Keratinocyte (primary cell): ENCODE measurements around the gene OR2L3. TPM values are rescaled to one million over a fixed set of nuclear protein-coding genes. Genes with fewer than 3 reads are reported as not detected.

Source experiments
- DNase-seq: peaks from one replicate; pipeline ENCODE4 v3.0.0-alpha.2; 2011; ENCODE audit warnings: low read depth, missing footprints, low spot score
- FAIRE-seq: peaks from 2 replicates; lab custom pipeline; 2011; peaks lifted over from hg19 to GRCh38; lab: Jason Lieb, UNC
- H2AFZ ChIP-seq: 2 replicates; pipeline ENCODE4 v1.6.0; 2012; ENCODE audit warnings: low read length, control low read depth, inconsistent platforms; ENCODE audit not compliant: control insufficient read depth
- H3K27ac ChIP-seq: 2 replicates; pipeline ENCODE4 v1.5.1; 2011; ENCODE audit warnings: low read length; ENCODE audit not compliant: control insufficient read depth, insufficient read depth
- H3K27me3 ChIP-seq: 3 replicates; pipeline ENCODE4 v1.6.0; 2011; ENCODE audit warnings: low read length; ENCODE audit not compliant: control insufficient read depth, insufficient read depth; ENCODE audit errors: extremely low read depth
- H3K36me3 ChIP-seq, 2 experiments: 2 replicates in 1 of 2; 3 replicates in 1 of 2; pipeline ENCODE4 v1.5.1; 2011; ENCODE audit warnings: low read length in 2 of 2, mild to moderate bottlenecking in 1 of 2; ENCODE audit not compliant: control insufficient read depth in 2 of 2, insufficient read depth in 2 of 2; ENCODE audit errors: extremely low read depth in 1 of 2
- H3K4me1 ChIP-seq: 3 replicates; pipeline ENCODE4 v1.5.1; 2011; ENCODE audit warnings: low read length; ENCODE audit not compliant: control insufficient read depth, insufficient read depth; ENCODE audit errors: extremely low read depth
- H3K4me2 ChIP-seq: 3 replicates; pipeline ENCODE4 v1.6.0; 2011; ENCODE audit warnings: low read depth, low read length; ENCODE audit not compliant: control insufficient read depth, insufficient read depth; ENCODE audit errors: extremely low read depth
- H3K4me3 ChIP-seq, 3 experiments: fragments of 200-600 bp in 1 of 3; sonication (generic) in 1 of 3; 2 replicates in 2 of 3; 3 replicates in 1 of 3; pipeline ENCODE4 v1.5.1; 2011 to 2016; ENCODE audit warnings: low read length in 3 of 3, mild to moderate bottlenecking in 3 of 3, control low read depth in 2 of 3, inconsistent platforms in 1 of 3, low read depth in 1 of 3, mixed read lengths in 1 of 3, mixed run types in 1 of 3, moderate library complexity in 1 of 3; ENCODE audit not compliant: control insufficient read depth in 2 of 3, insufficient read depth in 2 of 3; ENCODE audit errors: extremely low read depth in 1 of 3
- H3K79me2 ChIP-seq: 2 replicates; pipeline ENCODE4 v1.6.0; 2012; ENCODE audit warnings: low read length; ENCODE audit not compliant: control insufficient read depth, insufficient read depth
- H3K9ac ChIP-seq: 3 replicates; pipeline ENCODE4 v1.6.0; 2011; ENCODE audit warnings: low read length; ENCODE audit not compliant: control insufficient read depth, insufficient read depth; ENCODE audit errors: extremely low read depth
- H3K9me1 ChIP-seq: 3 replicates; pipeline ENCODE4 v1.6.0; 2011; ENCODE audit warnings: low read length; ENCODE audit not compliant: control insufficient read depth, insufficient read depth; ENCODE audit errors: extremely low read depth
- H3K9me3 ChIP-seq: 2 replicates; pipeline ENCODE4 v1.5.1; 2012; ENCODE audit warnings: low read depth, low read length; ENCODE audit not compliant: control insufficient read depth
- H4K20me1 ChIP-seq: 3 replicates; pipeline ENCODE4 v1.6.0; 2011; ENCODE audit warnings: low read length; ENCODE audit not compliant: control insufficient read depth, insufficient read depth; ENCODE audit errors: extremely low read depth
- CTCF ChIP-seq, 3 experiments: IDR thresholded peaks in 1 of 3; conservative IDR thresholded peaks in 1 of 3; optimal IDR thresholded peaks in 1 of 3; 2 replicates in 2 of 3; 3 replicates in 1 of 3; pipeline versions ENCODE3 to v1.5.1; 2011; ENCODE audit warnings: low read length in 3 of 3, mild to moderate bottlenecking in 3 of 3, moderate library complexity in 2 of 3, control low read depth in 1 of 3, inconsistent platforms in 1 of 3; ENCODE audit not compliant: insufficient read depth in 2 of 3; ENCODE audit errors: extremely low read depth in 1 of 3
- EZH2 ChIP-seq: IDR thresholded peaks from one replicate; pipeline ENCODE4 v1.6.1; 2012; ENCODE audit warnings: inconsistent platforms, mild to moderate bottlenecking, low read length, moderate library complexity
- dilution Hi-C: fragments of 300-500 bp; cut with MboI; formaldehyde crosslinking; loops from one replicate; pipeline ENCODE4 v1.7.0; 2020; ENCODE audit warnings: low sequenced_read_pairs; ENCODE audit not compliant: extremely low pct_ligation_motif_present
- polyA plus RNA-seq, 5 experiments: library from polyadenylated mRNA; depleted of rRNA in 3 of 5; stranded (reverse) in 3 of 5; stranded (forward) in 1 of 5; unstranded in 1 of 5; fragments of >200 nt; gene quantifications; 1 replicate in 1 of 5; 2 replicates in 3 of 5; 3 replicates in 1 of 5; pipeline versions ENCODE4 v1.2.1 to v1.2.3, GENCODE V29; 2011 to 2012; ENCODE audit warnings: missing spikeins in 2 of 5, low read depth in 1 of 5, low replicate concordance in 1 of 5

The OR2L3 gene
- polyA plus RNA-seq, 1 donor (not counting 4 experiments of a cell fraction or from before 2014, with no cell fraction given), result not detected

GRCh38 chr1:248054671-248055070 lies 8.0 kb downstream of the OR2L3 start:
- no peak for TF ChIP-seq EZH2
- TF ChIP-seq CTCF (optimal IDR thresholded peaks at IDR 0.05 in 1 of 3, IDR thresholded peaks at IDR 0.05 in 1 of 3, conservative IDR thresholded peaks at IDR 0.05 in 1 of 3; ENCODE audit: extremely low read depth in 1 of 3, insufficient read depth in 2 of 3, low read length in 3 of 3), result no peak
- dilution Hi-C loops, result no loop called here
- no peaks in the 10 kb centered on the region for H3K4me1 ChIP-seq
- no peaks in the 10 kb centered on the region for H3K36me3 ChIP-seq
- DNase-seq, result no peak
- H3K9ac ChIP-seq, result no peak overlapping the region
- H3K4me2 ChIP-seq, result no peak overlapping the region
- no peak overlapping the region for H3K27ac ChIP-seq
- no peaks in the 10 kb centered on the region for H3K27me3 ChIP-seq
- no peaks in the 10 kb centered on the region for H3K9me1 ChIP-seq
- H2AFZ ChIP-seq, result no peak overlapping the region
- FAIRE-seq, result no peak
- H3K4me3 ChIP-seq, result no peak overlapping the region
- H4K20me1 ChIP-seq, result no peaks in the 10 kb centered on the region
- no peaks in the 10 kb centered on the region for H3K9me3 ChIP-seq
- H3K79me2 ChIP-seq, result no peaks in the 10 kb centered on the region

GRCh38 chr1:248055261-248055660 lies 8.6 kb downstream of the OR2L3 start:
- Histone ChIP-seq H3K9me1 (no peaks in the 10 kb centered on the region), H3K9me3 (no peaks in the 10 kb centered on the region), H3K79me2 (no peaks in the 10 kb centered on the region), H3K4me2 (no peak overlapping the region), H3K36me3 (no peaks in the 10 kb centered on the region), H4K20me1 (no peaks in the 10 kb centered on the region), H3K27me3 (no peaks in the 10 kb centered on the region), H3K4me1 (no peaks in the 10 kb centered on the region), H3K4me3 (no peak overlapping the region), H3K9ac (no peak overlapping the region), H2AFZ (no peak overlapping the region), H3K27ac (no peak overlapping the region)
- dilution Hi-C loops, result no loop called here
- TF ChIP-seq EZH2 (no peak), CTCF (optimal IDR thresholded peaks at IDR 0.05 in 1 of 3, IDR thresholded peaks at IDR 0.05 in 1 of 3, conservative IDR thresholded peaks at IDR 0.05 in 1 of 3; ENCODE audit: extremely low read depth in 1 of 3, insufficient read depth in 2 of 3, low read length in 3 of 3) (no peak)
- DNase-seq (no peak), FAIRE-seq (no peak)
